Spleen (tissue), 7 donors: ENCODE data around the gene ASZ1.

Experiments
- POLR2A ChIP-seq, 3 donors: fragments of 450-650 bp; IDR thresholded peaks; one replicate each; pipeline ENCODE4 v1.5.1; 2017; ENCODE audit warnings: antibody characterized with exemption in 3 of 3, mild to moderate bottlenecking in 1 of 3
- TF ChIP-seq, protein P1 (sequence below), 11 experiments: fragments of 200-600 bp in 7 of 11; fragments of 450-650 bp in 4 of 11; sonication (generic) in 4 of 11; IDR thresholded peaks in 8 of 11; conservative IDR thresholded peaks in 3 of 11; 1 replicate in 7 of 11; 2 replicates in 4 of 11; pipeline versions ENCODE4 v1.4.0 to v1.8.0; 2016 to 2021; ENCODE audit warnings: antibody characterized with exemption in 11 of 11, inconsistent platforms in 4 of 11, mild to moderate bottlenecking in 1 of 11
- donor health status: DM: no; HTN: no; CAD: no; lungs with moderate emphysema.
- donor health status: DM: no; HTN: no; CAD: no.
- donor health status: DM: no; HTN: no; CAD: no.

DNA sequence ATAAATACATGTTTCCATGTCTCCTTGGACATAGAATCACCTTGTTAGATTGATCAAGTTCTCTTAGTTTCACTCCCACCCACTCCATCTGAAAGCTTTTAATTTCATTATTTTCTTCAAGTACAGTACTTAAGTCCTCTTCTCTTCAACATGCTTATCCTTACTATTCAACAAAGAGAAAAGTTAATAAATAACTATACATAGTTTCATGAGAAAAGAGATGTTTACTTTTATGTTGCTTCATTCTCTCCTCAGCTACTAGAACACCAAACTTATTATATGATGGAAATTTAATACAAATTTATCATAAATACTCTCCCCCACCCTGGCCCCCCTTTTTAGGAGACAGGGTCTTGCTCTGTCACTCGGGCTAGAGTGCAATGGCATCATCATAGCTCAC, 33.5 kb downstream of the ASZ1 start:
- TF ChIP-seq, protein P1, sequence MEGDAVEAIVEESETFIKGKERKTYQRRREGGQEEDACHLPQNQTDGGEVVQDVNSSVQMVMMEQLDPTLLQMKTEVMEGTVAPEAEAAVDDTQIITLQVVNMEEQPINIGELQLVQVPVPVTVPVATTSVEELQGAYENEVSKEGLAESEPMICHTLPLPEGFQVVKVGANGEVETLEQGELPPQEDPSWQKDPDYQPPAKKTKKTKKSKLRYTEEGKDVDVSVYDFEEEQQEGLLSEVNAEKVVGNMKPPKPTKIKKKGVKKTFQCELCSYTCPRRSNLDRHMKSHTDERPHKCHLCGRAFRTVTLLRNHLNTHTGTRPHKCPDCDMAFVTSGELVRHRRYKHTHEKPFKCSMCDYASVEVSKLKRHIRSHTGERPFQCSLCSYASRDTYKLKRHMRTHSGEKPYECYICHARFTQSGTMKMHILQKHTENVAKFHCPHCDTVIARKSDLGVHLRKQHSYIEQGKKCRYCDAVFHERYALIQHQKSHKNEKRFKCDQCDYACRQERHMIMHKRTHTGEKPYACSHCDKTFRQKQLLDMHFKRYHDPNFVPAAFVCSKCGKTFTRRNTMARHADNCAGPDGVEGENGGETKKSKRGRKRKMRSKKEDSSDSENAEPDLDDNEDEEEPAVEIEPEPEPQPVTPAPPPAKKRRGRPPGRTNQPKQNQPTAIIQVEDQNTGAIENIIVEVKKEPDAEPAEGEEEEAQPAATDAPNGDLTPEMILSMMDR (IDR thresholded peaks at IDR 0.05 in 8 of 11, conservative IDR thresholded peaks at IDR 0.05 in 3 of 11): no peak
- no peak for TF ChIP-seq POLR2A (IDR thresholded peaks at IDR 0.05)
